ENCODE measurements around the gene CERK.

CERK gene

GRCh38 chr22:46723882-46724281 lies 14.2 kb downstream of the CERK start:
- Histone ChIP-seq H3K36me3 (ENCODE audit: insufficient read depth, low read length) (peaks cover 10% of the 10 kb centered on the region; the same call in 1 of the 2 replicates), H3K9me3 (ENCODE audit: control insufficient read depth, insufficient read depth, low read length) (no peaks in the 10 kb centered on the region)

GRCh38 chr22:46721501-46722085 lies 16.5 kb downstream of the CERK start:
- Histone ChIP-seq H3K9me3 (ENCODE audit: control insufficient read depth, insufficient read depth, low read length) (no peaks in the 10 kb centered on the region), H3K4me1 (ENCODE audit: insufficient read depth, low read length) (no peaks in the 10 kb centered on the region), H3K9ac (ENCODE audit: low read depth, low read length) (no peak overlapping the region), H3K36me3 (ENCODE audit: insufficient read depth, low read length) (peaks cover 13% of the 10 kb centered on the region)

More at GRCh38 chr22:46723882-46724281, 14.2 kb downstream of the CERK start:
- no peaks in the 10 kb centered on the region for H3K4me1 ChIP-seq (ENCODE audit: insufficient read depth, low read length)
- H3K9ac ChIP-seq (ENCODE audit: low read depth, low read length): no peak overlapping the region

- H3K36me3 ChIP-seq (ENCODE audit: insufficient read depth, low read length): peaks cover 16% of the 10 kb centered on the region
- H3K9ac ChIP-seq (ENCODE audit: low read depth, low read length): no peak overlapping the region
- no peaks in the 10 kb centered on the region for H3K9me3 ChIP-seq (ENCODE audit: control insufficient read depth, insufficient read depth, low read length)
- no peaks in the 10 kb centered on the region for H3K4me1 ChIP-seq (ENCODE audit: insufficient read depth, low read length)
Measured at GRCh38 chr22:46719921-46720320, 18.1 kb downstream of the CERK start.

GRCh38 chr22:46714550-46714949 lies 23.5 kb downstream of the CERK start:
- Histone ChIP-seq H3K4me1 (ENCODE audit: insufficient read depth, low read length) (0 out of 2 replicates have a peak, but pooled peaks cover 4% of the 10 kb centered on the region), H3K9ac (ENCODE audit: low read depth, low read length) (no peak overlapping the region), H3K36me3 (ENCODE audit: insufficient read depth, low read length) (peaks cover 13% of the 10 kb centered on the region), H3K9me3 (ENCODE audit: control insufficient read depth, insufficient read depth, low read length) (no peaks in the 10 kb centered on the region)

GRCh38 chr22:46712288-46712687 lies 25.8 kb downstream of the CERK start:
- H3K9ac ChIP-seq (ENCODE audit: low read depth, low read length): no peak overlapping the region
- H3K9me3 ChIP-seq (ENCODE audit: control insufficient read depth, insufficient read depth, low read length): no peaks in the 10 kb centered on the region
- H3K36me3 ChIP-seq (ENCODE audit: insufficient read depth, low read length): peaks cover 12% of the 10 kb centered on the region
- H3K4me1 ChIP-seq (ENCODE audit: insufficient read depth, low read length): 0 out of 2 replicates have a peak, but pooled peaks cover 4% of the 10 kb centered on the region

GRCh38 chr22:46710806-46711205 lies 27.2 kb downstream of the CERK start:
- Histone ChIP-seq H3K4me1 (ENCODE audit: insufficient read depth, low read length) (0 out of 2 replicates have a peak, but pooled peaks cover 4% of the 10 kb centered on the region), H3K36me3 (ENCODE audit: insufficient read depth, low read length) (peaks cover 12% of the 10 kb centered on the region), H3K9ac (ENCODE audit: low read depth, low read length) (no peak overlapping the region), H3K9me3 (ENCODE audit: control insufficient read depth, insufficient read depth, low read length) (no peaks in the 10 kb centered on the region)

- peaks cover 9% of the 10 kb centered on the region for H3K36me3 ChIP-seq (ENCODE audit: insufficient read depth, low read length)
- 0 out of 2 replicates have a peak, but pooled peaks cover 4% of the 10 kb centered on the region for H3K4me1 ChIP-seq (ENCODE audit: insufficient read depth, low read length)
- no peaks in the 10 kb centered on the region for H3K9me3 ChIP-seq (ENCODE audit: control insufficient read depth, insufficient read depth, low read length)
- H3K9ac ChIP-seq (ENCODE audit: low read depth, low read length): no peak overlapping the region
Measured at GRCh38 chr22:46708766-46709330, 29.2 kb downstream of the CERK start.

GRCh38 chr22:46707827-46708570 lies 30.1 kb downstream of the CERK start:
- no peaks in the 10 kb centered on the region for H3K9me3 ChIP-seq (ENCODE audit: control insufficient read depth, insufficient read depth, low read length)
- H3K4me1 ChIP-seq (ENCODE audit: insufficient read depth, low read length): 0 out of 2 replicates have a peak, but pooled peaks cover 4% of the 10 kb centered on the region
- H3K9ac ChIP-seq (ENCODE audit: low read depth, low read length): no peak overlapping the region
- peaks cover 9% of the 10 kb centered on the region for H3K36me3 ChIP-seq (ENCODE audit: insufficient read depth, low read length)

- H3K9ac ChIP-seq (ENCODE audit: low read depth, low read length): no peak overlapping the region
- H3K9me3 ChIP-seq (ENCODE audit: control insufficient read depth, insufficient read depth, low read length): no peaks in the 10 kb centered on the region
- peaks cover 9% of the 10 kb centered on the region for H3K36me3 ChIP-seq (ENCODE audit: insufficient read depth, low read length)
- H3K4me1 ChIP-seq (ENCODE audit: insufficient read depth, low read length): 0 out of 2 replicates have a peak, but pooled peaks cover 4% of the 10 kb centered on the region
Measured at GRCh38 chr22:46707305-46707704, 30.7 kb downstream of the CERK start.

- H3K9me3 ChIP-seq (ENCODE audit: control insufficient read depth, insufficient read depth, low read length): no peaks in the 10 kb centered on the region
- H3K4me1 ChIP-seq (ENCODE audit: insufficient read depth, low read length): 0 out of 2 replicates have a peak, but pooled peaks cover 4% of the 10 kb centered on the region
- no peak overlapping the region for H3K9ac ChIP-seq (ENCODE audit: low read depth, low read length)
- peaks cover 6% of the 10 kb centered on the region; the same call in 1 of the 2 replicates for H3K36me3 ChIP-seq (ENCODE audit: insufficient read depth, low read length)
Measured at GRCh38 chr22:46706060-46706459, 32.0 kb downstream of the CERK start.

GRCh38 chr22:46703996-46704370 lies 34.1 kb downstream of the CERK start:
- no peak overlapping the region for H3K9ac ChIP-seq (ENCODE audit: low read depth, low read length)
- 0 out of 2 replicates have a peak, but pooled peaks cover 3% of the 10 kb centered on the region for H3K36me3 ChIP-seq (ENCODE audit: insufficient read depth, low read length)

GRCh38 chr22:46703171-46703995 lies 34.7 kb downstream of the CERK start:
- Histone ChIP-seq H3K9ac (ENCODE audit: low read depth, low read length) (no peak overlapping the region), H3K36me3 (ENCODE audit: insufficient read depth, low read length) (no peaks in the 10 kb centered on the region), H3K4me1 (ENCODE audit: insufficient read depth, low read length) (no peaks in the 10 kb centered on the region), H3K9me3 (ENCODE audit: control insufficient read depth, insufficient read depth, low read length) (no peaks in the 10 kb centered on the region)

More at GRCh38 chr22:46703996-46704370, 34.1 kb downstream of the CERK start:
- H3K9me3 ChIP-seq (ENCODE audit: control insufficient read depth, insufficient read depth, low read length): no peaks in the 10 kb centered on the region
- no peaks in the 10 kb centered on the region for H3K4me1 ChIP-seq (ENCODE audit: insufficient read depth, low read length)

GRCh38 chr22:46701262-46701661 lies 36.8 kb downstream of the CERK start:
- Histone ChIP-seq H3K9me3 (ENCODE audit: control insufficient read depth, insufficient read depth, low read length) (no peaks in the 10 kb centered on the region), H3K4me1 (ENCODE audit: insufficient read depth, low read length) (no peaks in the 10 kb centered on the region), H3K9ac (ENCODE audit: low read depth, low read length) (no peak overlapping the region), H3K36me3 (ENCODE audit: insufficient read depth, low read length) (no peaks in the 10 kb centered on the region)

- Histone ChIP-seq H3K9ac (ENCODE audit: low read depth, low read length) (no peak overlapping the region), H3K9me3 (ENCODE audit: control insufficient read depth, insufficient read depth, low read length) (no peaks in the 10 kb centered on the region), H3K36me3 (ENCODE audit: insufficient read depth, low read length) (no peaks in the 10 kb centered on the region), H3K4me1 (ENCODE audit: insufficient read depth, low read length) (no peaks in the 10 kb centered on the region)
Measured at GRCh38 chr22:46699091-46699490, 39.0 kb downstream of the CERK start.

All from ES-I3 (cell line).